NB4 (cell line): Measurements from ENCODE around the gene MRPS16.

Experiments used
- POLR2A ChIP-seq: IDR thresholded peaks from 2 replicates; pipeline ENCODE4 v1.6.1; 2011; ENCODE audit warnings: mild to moderate bottlenecking; ENCODE audit not compliant: insufficient read length; ENCODE audit errors: extremely low read depth
- TF ChIP-seq, protein P1 (sequence below): IDR thresholded peaks from one replicate; pipeline ENCODE4 v1.5.1; 2012; ENCODE audit warnings: low read depth, low read length
- TF ChIP-seq, protein P2 (sequence below): IDR thresholded peaks from 2 replicates; pipeline ENCODE4 v1.6.1; 2011; ENCODE audit warnings: low read depth, low read length

DNA sequence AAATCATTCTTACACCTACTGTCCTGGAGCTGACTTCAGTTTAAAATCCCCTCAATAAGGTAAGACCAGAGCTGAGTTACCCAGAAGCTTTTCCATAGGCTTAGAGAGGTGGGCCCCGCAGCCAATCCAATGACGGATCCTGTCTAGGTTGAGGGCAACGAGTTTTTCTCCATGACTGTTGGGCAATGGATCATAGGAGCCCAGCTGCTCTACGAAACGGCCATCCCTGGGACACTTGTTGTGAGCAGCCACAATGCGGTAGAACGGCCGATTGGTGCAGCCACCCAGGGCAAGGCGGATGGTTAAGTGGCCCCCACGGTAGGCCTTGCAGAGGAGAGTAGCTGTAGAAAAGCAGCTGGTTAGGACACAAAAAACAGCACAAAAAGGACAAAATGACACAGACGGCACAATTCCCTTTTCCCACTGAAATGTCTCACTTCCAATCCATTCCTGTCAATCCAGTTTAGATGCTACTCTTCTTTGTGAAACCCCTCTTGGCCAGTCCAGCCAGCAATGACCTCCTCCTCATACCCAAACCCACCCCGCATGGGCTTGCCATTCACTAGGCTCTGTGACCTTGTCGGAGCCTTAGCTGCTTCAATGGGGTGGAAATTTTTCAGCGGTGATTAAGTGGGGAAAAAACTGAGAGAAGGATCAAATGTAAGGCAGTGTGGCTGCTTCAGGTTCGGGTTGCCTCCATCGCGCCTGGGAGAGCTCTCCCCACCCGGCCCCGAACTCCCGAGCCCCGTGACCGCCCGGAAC, 580 bp downstream of the MRPS16 start:
- TF ChIP-seq, protein P1, sequence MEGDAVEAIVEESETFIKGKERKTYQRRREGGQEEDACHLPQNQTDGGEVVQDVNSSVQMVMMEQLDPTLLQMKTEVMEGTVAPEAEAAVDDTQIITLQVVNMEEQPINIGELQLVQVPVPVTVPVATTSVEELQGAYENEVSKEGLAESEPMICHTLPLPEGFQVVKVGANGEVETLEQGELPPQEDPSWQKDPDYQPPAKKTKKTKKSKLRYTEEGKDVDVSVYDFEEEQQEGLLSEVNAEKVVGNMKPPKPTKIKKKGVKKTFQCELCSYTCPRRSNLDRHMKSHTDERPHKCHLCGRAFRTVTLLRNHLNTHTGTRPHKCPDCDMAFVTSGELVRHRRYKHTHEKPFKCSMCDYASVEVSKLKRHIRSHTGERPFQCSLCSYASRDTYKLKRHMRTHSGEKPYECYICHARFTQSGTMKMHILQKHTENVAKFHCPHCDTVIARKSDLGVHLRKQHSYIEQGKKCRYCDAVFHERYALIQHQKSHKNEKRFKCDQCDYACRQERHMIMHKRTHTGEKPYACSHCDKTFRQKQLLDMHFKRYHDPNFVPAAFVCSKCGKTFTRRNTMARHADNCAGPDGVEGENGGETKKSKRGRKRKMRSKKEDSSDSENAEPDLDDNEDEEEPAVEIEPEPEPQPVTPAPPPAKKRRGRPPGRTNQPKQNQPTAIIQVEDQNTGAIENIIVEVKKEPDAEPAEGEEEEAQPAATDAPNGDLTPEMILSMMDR, result no peak
- peak; percentile 30 for TF ChIP-seq POLR2A
- TF ChIP-seq, protein P2, sequence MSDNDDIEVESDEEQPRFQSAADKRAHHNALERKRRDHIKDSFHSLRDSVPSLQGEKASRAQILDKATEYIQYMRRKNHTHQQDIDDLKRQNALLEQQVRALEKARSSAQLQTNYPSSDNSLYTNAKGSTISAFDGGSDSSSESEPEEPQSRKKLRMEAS, result 0 out of 2 replicates have a peak, but pooled peaks have one; percentile 54
